Dedifferentiated amniotic fluid mesenchymal stem cell (primary cell): ENCODE results near the gene CCDC149.
"Not testable (repeated sequence)": the region's sequence is repeated elsewhere in the genome, so short reads cannot be mapped to it uniquely, and the experiment has no call there.

Experiments used
- DNase-seq: peaks from one replicate; pipeline ENCODE4 v3.0.0-alpha.2; 2016; ENCODE audit errors: extremely low spot score

Gene CCDC149

DNA sequence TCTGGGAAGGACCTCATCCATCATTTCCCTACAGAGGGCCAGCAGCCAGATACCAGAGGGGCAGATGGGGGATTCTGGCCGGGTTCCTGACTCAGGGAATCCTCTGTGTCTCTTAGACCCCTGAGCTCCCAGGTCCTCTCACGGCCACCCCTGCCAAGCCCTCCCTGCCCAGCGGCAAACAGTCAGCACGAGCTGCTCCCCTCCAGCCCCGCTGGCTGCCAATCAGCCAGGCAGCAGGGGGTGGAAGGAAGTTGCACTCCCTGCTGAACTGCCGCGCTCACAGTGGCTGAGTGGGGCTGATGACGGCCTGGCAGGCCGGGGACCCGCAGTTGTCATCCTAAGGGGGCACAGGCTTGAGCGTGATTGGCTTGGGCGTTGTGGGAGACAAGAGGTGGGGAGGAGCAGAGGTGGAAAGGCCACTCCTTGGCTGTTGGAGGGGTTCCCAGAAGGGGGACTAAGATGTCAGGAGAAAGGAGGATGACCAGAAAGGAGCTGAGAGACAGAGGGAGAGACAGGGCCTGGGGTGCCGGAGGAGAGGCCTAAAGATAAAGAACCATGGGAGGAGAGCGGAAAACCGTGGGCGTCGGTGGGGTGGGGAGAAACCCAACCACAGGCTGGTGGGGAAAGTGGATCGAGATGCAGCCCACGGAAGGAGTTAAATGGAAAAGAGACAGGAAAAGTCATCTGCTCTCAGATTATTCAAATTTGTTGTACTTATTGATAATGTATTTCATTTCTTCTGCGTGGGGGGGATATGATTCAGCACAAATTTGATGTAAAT, 4.4 kb upstream of the CCDC149 start:
- DNase-seq = no peak

DNA sequence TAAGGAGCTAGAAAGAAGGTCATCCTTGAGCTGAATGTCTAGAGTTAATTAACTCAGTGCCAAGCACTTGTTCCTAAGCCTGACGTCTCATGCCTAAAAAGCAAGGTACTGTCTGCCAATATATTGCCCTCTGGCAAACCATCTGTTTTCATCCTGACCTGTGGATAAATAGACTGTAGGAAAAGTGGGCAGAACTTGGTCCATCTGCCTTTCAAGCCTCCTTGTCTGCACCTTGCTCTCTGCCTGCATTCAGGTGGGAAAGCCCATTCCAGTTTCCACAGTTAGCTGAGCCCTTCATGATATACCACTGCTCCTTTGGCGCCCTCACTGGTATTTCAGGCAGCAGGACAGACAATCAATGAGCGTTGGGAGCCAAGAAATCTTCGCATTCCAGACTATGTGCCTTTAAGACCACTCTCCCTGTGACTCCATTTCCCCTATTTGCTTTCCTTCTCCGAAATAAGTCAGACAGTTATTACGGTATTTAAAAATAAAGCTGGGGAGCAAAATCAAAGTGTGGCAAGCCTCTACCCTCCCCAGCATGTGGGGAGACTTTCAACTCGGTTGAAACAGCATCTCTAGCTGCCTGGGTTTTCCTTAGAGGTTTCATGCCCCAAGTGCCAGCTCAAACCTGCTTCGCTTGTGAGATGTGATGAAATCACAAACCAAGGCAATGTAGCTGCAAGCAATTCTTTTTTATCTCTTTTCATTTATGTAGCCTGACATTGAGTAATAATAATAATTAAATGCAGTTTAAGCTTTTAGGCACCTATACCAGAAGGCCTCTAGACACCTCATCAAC, 2.5 kb upstream of the CCDC149 start:
- DNase-seq = no peak

DNA sequence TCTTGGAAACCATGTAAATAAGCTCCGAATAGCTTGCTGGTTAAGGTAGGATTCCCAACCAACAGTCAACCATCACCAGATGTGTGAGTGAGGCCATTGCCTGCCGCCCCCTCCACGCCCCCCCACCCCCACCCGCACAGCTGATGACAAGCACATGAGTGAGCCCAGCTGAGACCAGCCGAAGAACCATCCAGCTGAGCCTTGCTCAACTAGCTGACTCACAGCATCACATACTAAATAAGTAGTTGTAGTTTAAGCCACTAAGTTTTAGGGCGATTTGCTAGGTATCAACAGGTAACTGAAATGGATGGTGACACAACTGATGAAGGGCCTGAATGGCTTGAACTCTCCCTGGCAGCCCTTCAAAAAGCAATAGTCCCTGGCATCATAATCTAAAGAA, 1.6 kb upstream of the CCDC149 start:
- no peak for DNase-seq

DNA sequence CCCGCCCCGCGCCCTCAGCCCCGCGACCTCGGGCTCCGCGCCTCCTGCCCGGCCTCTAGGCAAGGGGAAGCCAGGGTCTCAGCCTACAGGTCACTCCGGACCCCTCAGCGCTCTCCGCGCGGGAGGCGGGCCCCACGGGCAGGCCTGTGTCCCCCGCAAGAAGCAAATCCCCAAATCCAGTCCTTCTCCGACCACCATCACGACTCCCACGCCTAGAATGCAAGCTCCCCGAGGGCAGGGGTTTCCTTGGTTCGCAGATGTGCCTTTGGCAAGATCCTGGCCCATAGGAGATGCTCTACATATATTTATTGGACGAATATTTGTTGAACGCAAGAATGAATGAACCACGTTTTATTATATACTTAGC, 260 bp upstream of the CCDC149 start:
- DNase-seq = no peak

DNA sequence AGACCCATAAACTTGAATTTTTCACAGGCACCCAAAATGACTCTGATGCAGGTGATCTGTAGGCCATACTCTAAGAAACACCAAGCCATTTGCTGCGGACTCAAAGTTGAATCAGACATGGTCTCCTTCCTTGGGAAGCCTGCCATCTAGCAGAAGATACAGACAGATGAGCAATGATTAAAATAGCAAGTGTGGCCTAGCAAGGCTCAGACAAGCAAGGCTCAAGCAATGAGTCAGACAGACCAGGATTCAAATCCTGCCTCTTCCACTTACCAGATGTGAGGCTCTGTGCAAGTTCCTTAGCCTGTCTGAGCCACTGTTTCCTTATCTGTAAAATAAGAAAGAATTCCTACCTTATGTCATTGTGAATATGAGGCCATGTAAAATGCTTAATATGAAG, 2.3 kb downstream of the CCDC149 start:
- DNase-seq = peak; percentile 23

DNA sequence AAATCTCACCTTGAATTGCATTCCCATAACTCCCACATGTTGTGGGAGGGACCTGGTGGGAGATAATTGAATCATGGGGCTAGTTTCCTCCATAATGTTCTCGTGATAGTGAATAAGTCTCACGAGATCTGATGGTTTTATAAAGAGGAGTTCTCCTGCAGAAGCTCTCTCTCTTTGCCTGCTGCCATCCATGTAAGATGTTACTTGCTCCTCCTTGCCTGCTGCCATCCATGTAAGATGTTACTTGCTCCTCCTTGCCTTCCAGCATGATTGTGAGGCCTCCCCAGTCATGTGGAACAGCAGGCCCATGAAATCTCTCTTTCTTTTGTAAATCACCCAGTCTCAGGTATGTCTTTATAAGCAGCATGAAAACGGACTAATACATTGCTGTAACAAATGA, 3.2 kb downstream of the CCDC149 start:
- DNase-seq = not testable (repeated sequence)

DNA sequence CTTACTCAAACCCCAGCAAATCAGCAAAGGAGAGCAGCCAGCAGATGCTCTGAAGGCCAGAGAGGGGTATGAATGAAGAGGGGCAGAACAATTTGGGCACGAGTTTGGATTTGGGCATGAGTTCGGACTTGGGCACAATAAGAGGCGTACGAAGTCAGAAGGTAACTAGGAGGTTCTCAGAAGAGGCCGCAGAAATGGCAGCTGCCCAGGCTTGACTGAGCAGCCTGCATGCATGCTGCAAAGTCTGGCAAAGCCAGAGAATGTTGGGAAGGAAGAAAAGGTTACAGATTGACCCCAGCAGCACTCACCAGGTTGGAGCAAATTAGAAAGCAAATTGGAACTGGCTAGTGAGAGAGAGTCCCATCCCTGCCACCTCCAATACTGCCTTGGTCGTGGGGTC, 15.2 kb downstream of the CCDC149 start:
- DNase-seq = no peak

DNA sequence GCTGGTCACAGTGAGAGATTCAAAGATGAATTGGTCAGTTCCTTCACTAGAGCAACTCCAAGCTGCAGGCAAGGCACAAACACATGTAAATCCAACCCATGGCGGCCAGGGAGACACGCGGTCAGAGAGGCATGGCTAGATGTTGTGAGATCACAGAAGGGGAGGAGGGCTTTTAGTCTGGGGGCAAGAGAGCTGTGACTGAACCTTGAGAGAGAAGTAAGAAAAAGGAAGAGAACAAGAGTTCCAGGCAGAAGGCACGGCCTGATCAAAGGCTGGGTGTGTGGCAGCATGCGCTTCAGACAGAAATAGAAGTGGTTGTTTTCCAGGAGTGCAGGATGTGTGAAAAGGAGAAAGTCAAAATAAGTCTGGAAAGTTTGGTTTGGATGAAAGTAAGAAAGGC, 15.9 kb downstream of the CCDC149 start:
- DNase-seq = no peak

DNA sequence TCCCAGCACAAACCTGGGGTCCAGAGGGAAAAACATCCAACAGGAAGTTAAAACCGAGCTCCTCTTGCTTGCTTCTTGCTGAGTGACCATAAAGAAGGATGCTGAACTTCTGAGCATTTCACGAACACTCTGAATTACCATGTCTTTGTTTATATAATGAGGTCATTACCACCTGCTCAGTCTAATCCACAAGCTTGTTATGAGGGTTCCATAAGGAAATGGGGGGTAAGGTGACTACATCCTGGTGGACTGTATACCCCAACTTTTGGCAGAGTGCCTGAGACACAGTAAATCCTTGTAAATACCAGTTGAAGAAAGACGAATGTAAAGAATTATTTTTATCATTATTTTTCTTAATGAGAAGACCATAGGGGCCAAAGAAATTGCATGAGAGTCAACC, 16.8 kb downstream of the CCDC149 start:
- DNase-seq = no peak

DNA sequence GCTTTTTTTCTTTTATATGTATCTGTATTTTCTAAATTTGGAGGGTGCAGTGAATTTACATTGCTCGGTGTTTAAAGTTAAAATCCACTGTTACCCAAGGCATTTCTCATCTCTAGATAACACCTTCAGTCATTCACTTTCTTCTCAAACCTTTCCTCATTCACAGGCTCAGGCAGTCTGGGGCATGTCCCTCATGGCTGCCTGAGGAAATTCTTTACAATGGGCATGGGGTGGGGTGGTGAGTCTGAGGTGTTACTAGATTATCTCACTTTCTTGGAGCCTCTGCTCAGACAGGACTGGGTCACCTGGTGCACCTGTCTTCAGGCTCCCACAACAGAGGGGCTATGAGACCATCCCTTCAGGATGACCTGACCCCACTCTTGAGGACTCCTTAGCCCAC, 17.4 kb downstream of the CCDC149 start:
- DNase-seq = no peak

DNA sequence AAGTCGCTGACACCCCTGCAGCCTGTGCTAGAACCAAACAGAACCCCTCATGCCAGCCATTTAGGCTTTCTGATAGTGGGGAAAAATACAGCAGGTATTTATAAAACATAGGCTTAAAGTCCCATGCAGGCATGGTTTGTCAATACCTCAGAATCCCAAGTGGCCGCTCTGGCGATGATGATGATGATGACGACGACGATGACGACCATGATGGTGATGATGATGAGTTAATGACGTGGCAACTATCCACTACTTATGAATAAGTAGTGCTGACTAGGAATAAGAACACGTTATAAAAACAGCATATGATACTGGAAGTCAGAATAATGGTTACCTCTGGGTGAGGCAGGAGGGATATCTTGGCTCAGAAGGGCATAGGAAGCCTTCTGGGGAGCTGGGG, 18.0 kb downstream of the CCDC149 start:
- DNase-seq = no peak

DNA sequence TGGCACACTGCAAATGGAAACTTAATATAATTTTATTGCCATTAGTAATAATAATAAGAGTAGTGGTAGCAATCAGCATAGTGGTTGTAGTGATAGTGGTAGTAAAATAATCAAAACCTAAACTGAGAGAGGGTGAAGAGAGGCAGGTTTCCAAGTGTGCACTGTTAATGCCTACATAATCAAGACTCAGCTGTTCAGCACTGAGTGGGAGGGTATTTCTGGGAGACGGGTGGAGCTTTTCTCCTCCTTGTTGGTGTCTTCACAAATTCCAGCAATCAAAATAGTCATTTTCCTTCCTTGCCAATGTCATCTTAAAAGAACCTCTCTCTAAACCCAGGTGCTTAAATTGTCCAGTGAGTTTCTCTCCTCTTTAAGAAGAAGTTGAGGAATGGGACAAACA, 18.6 kb downstream of the CCDC149 start:
- no peak for DNase-seq

DNA sequence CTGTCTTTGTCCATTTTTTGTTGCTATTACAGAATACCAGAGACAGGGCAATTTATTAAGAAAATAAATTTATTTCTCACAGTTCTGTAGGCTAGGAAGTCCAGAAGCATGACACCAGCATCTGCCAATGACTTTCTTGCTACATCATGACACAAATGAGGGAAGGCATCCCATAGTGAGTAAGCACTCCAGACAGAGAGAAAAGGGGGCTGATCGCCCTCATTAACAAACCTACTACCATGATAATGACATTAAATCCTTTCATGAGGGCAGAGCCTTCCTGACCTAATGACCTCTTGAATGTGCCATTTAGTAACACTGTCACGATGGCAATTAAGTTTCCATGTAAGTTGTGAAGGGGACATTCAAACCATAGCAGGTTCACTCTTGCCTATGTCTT, 20.1 kb downstream of the CCDC149 start:
- DNase-seq = no peak

DNA sequence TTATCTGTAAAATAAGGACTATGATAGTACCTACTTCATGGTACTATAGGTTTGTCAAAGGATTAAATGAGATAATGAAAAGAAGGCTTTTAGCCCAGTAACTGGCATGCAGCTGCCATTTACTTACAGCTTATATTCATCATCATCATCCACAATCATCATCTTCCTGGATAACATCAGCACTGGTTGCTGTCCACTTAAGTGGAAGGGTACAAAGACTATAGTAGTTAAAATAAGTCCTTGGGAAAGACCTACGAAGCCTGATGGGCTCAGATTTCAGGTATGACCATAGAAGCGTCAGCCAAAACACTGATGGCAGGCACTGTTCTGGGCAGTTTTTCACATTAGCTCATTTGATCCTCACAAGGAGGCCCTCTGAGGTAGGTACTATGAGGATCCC, 20.6 kb downstream of the CCDC149 start:
- no peak for DNase-seq

DNA sequence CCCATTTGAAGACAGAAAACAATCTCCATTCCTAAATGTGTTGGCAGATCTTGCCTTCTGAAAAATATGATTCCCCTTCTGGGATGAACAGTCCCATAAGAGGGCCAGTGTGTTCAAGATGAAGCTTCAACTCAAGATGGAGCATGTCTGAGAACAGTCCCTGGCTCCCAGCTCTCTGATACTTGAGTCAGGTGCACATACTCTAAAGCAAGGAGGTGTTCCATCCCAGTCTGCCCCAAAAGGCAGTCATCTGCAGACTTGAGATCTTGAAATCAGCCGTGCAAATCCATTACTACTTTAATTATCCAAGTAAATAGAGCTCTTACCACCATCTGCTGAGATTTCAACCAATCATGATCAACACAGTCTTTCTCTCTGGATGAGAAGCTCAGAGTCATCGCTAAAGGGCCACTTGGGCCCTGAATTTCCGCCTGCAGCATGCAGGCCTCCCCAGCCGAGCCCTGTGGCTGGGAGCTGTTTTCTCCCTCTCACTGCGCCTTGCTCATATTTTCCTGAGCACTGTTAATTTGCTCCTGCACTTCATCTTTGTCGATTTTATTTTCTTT, 22.2 kb downstream of the CCDC149 start:
- no peak for DNase-seq

DNA sequence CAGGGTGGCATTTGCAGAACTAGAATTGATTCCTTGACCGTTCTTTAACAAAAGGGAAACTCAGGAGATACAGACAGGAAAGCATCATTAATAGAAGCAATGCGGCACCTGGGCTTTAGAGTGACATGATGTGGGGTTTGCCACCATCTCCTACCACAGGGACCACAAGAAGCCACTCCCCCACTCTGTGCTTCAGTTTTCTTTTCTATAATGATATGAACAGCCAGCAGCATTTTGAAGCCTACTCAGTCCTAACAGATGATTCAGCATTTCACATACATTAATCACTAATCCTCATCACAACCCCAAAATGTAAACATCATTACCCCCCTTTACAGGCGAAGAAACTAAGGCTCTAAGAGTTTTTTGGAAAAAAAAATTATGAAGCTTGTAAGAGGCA, 22.9 kb downstream of the CCDC149 start:
- no peak for DNase-seq

DNA sequence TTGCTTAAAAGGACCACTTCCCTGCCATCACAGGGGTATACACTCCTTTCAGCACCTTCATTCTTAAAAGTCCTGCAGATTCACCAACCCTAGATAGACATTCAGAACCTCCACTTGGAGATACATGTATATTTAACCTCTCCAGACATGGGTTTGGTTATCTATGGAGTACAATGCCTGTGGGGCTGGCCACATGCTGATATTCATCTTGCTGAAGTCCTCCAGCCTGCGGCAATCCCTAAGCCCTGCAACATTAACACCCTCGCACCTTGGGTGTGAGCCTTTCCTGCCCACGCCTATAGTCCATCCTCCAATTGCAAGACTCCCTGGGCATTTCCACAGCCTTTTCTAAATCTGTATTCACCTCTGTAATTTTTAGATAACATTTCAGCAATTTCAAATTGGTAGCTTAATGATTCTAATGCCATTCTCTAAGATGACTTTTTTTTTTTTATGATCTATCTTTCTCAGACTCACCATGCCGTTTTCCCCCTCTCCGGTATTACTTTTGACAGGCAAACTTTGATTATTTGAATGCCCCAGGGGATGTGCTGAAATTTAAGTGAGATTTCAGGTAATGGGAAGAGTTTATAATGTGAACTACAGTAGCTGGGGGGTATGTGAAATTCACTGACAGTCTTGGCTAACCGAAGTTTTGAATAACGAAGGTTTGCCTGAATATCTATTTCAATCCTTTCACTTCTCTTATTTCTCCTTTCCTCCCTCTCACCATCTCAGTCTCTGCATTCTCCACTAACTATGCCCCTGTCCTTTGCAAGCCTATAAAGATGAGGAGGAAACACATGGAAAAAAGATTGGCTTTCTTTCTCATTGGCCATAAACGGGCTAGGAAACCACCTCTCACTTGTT, 24.1 kb downstream of the CCDC149 start:
- no peak for DNase-seq

DNA sequence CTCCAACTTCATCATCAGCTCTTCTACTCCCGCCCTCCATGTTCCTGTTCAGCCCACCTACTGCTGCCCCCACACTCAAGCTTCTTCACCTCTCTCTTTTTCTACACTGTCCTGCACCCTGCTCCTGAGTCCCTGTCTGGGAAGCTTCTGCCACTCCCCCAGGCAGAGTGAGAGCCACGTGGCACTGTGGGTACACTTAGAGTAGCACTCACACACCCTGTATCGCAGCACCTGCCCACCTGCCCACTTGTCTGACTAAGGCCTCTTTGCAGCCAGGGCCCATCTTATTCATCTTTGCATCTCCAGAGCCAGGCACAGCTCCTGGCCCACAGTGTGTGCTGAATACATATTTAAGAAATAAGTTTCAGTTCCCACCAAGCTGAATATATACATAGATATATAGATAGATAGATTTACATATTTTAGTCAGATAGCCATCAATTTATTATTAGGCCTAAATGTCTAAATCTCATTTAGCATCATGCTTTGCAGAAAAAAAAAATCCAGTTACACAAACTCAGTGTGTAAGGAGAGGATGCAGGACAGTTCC, 24.9 kb downstream of the CCDC149 start:
- DNase-seq = no peak

DNA sequence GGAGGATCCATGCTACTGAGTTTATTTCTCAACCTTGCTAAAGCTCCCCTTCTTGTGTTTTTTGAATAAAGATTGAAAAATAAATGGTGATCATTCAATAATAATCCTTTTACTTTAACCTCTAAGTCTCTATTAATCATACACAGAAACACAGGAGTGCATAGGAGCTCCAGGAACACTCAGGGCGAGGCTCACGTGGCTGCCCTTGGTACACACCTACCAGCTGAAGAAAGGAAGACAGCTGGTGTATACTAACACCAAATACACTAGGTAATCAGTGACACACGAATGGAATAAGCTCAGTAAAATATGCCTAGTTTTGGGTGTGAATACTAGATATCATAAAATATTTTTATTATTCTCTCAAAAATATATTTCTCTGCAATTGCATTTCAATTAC, 26.2 kb downstream of the CCDC149 start:
- no peak for DNase-seq

DNA sequence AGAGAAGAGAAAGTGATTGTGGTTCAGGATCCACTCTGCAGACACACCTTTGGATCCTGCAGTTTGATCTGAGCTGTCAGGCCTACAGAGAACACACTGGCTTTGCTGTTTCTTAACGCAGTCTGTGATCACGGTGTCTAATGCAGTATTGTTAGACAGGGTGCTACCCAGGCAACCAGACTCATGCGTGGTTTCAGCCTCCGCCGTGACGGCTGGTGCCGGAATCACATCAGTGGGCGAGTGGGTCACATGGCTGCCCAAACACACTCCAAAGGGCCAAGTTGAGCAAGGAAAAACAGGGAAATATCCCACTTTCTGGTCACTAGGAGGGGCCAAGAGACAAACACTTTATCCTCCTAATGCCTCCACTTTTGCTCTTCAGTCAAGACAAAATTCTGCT, 27.5 kb downstream of the CCDC149 start:
- no peak for DNase-seq

DNA sequence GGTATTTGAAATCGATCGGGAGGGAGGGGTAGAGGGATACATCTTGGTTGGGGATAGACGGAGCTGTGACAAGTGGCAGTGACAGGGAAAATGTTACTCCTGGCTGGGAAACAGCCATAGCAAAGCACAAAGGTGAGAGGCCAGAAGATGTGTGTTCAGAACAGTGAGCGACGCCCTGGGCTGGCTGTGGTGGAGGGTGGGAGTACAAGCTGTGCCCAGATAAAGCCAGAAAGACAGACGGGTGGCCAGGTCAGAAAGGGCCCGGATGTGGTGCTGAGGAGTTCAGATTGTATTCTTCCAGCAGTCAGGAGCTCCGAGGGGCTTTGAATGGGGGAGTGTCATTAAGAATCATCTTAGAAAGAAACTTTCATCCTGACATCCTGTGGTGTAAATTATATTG, 27.9 kb downstream of the CCDC149 start:
- DNase-seq = no peak
